Measurements from ENCODE around the gene TBX2. TPM values are rescaled to one million over a fixed set of nuclear protein-coding genes. Genes with fewer than 3 reads are reported as not detected.

The TBX2 gene
- total and polyA plus RNA-seq, 2 of the 13 experiments (the other 11 are each of a cell fraction or from before 2014, with no cell fraction given): 2.8 to 15.3 TPM

- TF ChIP-seq NONO (IDR thresholded peaks at IDR 0.05) (no peak), NONO (CRISPR knock-in tag; conservative IDR thresholded peaks at IDR 0.05) (peak; percentile 65), FOSL1 (CRISPR knock-in tag; IDR thresholded peaks at IDR 0.05; ENCODE audit: borderline replicate concordance) (peak; percentile 10; the same call in 1 of the 2 replicates), HOXD1 (CRISPR knock-in tag; IDR thresholded peaks at IDR 0.05) (no peak), HMGA1 (CRISPR knock-in tag; conservative IDR thresholded peaks at IDR 0.05) (no peak), YY1 (IDR thresholded peaks at IDR 0.05; ENCODE audit: insufficient read depth, insufficient replicate concordance, low read depth, low read length) (peak; percentile 59), CCAR2 (optimal IDR thresholded peaks at IDR 0.05; ENCODE audit: low read depth, low read length) (peak; percentile 18), ZBTB38 (CRISPR knock-in tag; IDR thresholded peaks at IDR 0.05) (no peak), SMAD1 (CRISPR knock-in tag; IDR thresholded peaks at IDR 0.05; ENCODE audit: borderline replicate concordance, low read depth) (no peak), ONECUT2 (CRISPR knock-in tag; IDR thresholded peaks at IDR 0.05) (0 out of 2 replicates have a peak, but pooled peaks have one; percentile 9), AGO2 (optimal IDR thresholded peaks at IDR 0.05; ENCODE audit: low read depth, low read length) (peak; percentile 96), NFE2L1 (CRISPR knock-in tag; IDR thresholded peaks at IDR 0.05; ENCODE audit: borderline replicate concordance) (no peak), JUN (CRISPR knock-in tag; IDR thresholded peaks at IDR 0.05) (no peak), ARNTL (CRISPR knock-in tag; IDR thresholded peaks at IDR 0.05) (peak; percentile 69; the same call in 1 of the 2 replicates), ZNF740 (CRISPR knock-in tag; IDR thresholded peaks at IDR 0.05) (peak; percentile 45; the same call in 1 of the 2 replicates)
- TF ChIP-seq, protein P1, sequence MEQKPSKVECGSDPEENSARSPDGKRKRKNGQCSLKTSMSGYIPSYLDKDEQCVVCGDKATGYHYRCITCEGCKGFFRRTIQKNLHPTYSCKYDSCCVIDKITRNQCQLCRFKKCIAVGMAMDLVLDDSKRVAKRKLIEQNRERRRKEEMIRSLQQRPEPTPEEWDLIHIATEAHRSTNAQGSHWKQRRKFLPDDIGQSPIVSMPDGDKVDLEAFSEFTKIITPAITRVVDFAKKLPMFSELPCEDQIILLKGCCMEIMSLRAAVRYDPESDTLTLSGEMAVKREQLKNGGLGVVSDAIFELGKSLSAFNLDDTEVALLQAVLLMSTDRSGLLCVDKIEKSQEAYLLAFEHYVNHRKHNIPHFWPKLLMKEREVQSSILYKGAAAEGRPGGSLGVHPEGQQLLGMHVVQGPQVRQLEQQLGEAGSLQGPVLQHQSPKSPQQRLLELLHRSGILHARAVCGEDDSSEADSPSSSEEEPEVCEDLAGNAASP (CRISPR knock-in tag; IDR thresholded peaks at IDR 0.05; ENCODE audit: borderline replicate concordance): no peak; the same call in 1 of the 2 replicates
- TF ChIP-seq, protein P2, sequence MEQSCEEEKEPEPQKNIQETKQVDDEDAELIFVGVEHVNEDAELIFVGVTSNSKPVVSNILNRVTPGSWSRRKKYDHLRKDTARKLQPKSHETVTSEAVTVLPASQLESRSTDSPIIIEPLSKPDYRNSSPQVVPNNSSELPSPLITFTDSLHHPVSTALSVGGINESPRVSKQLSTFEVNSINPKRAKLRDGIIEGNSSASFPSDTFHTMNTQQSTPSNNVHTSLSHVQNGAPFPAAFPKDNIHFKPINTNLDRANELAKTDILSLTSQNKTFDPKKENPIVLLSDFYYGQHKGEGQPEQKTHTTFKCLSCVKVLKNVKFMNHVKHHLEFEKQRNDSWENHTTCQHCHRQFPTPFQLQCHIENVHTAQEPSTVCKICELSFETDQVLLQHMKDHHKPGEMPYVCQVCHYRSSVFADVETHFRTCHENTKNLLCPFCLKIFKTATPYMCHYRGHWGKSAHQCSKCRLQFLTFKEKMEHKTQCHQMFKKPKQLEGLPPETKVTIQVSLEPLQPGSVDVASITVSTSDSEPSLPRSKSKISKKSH (CRISPR knock-in tag; IDR thresholded peaks at IDR 0.05; ENCODE audit: borderline replicate concordance): 0 out of 2 replicates have a peak, but pooled peaks have one; percentile 68
- TF ChIP-seq, protein P3, sequence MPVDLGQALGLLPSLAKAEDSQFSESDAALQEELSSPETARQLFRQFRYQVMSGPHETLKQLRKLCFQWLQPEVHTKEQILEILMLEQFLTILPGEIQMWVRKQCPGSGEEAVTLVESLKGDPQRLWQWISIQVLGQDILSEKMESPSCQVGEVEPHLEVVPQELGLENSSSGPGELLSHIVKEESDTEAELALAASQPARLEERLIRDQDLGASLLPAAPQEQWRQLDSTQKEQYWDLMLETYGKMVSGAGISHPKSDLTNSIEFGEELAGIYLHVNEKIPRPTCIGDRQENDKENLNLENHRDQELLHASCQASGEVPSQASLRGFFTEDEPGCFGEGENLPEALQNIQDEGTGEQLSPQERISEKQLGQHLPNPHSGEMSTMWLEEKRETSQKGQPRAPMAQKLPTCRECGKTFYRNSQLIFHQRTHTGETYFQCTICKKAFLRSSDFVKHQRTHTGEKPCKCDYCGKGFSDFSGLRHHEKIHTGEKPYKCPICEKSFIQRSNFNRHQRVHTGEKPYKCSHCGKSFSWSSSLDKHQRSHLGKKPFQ (CRISPR knock-in tag; IDR thresholded peaks at IDR 0.05; ENCODE audit: insufficient replicate concordance): peak; percentile 88
- TF ChIP-seq, protein P4, sequence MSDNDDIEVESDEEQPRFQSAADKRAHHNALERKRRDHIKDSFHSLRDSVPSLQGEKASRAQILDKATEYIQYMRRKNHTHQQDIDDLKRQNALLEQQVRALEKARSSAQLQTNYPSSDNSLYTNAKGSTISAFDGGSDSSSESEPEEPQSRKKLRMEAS (IDR thresholded peaks at IDR 0.05): peak; percentile 44; the same call in 1 of the 2 replicates
Measured at GRCh38 chr17:61399131-61400065, at the start of gene TBX2 (continued).
